ENCODE measurements around the gene ZSCAN16.

- TF ChIP-seq ZNF217 (CRISPR knock-in tag; IDR thresholded peaks at IDR 0.05) (no peak), EGR1 (conservative IDR thresholded peaks at IDR 0.05) (no peak), PRPF4 (IDR thresholded peaks at IDR 0.05; ENCODE audit: insufficient read depth, low read depth, low read length, poor library complexity, severe bottlenecking) (no peak), RNF2 (IDR thresholded peaks at IDR 0.05) (no peak), JUND (IDR thresholded peaks at IDR 0.05; ENCODE audit: borderline replicate concordance, low read depth, low read length) (no peak), JUND (tag; IDR thresholded peaks at IDR 0.05; ENCODE audit: borderline replicate concordance, low read depth, low read length) (no peak), SMAD4 (CRISPR knock-in tag; conservative IDR thresholded peaks at IDR 0.05) (no peak), RAD21 (CRISPR knock-in tag; conservative IDR thresholded peaks at IDR 0.05 in 1 of 2, IDR thresholded peaks at IDR 0.05 in 1 of 2) (no peak)
- TF ChIP-seq, protein P1, sequence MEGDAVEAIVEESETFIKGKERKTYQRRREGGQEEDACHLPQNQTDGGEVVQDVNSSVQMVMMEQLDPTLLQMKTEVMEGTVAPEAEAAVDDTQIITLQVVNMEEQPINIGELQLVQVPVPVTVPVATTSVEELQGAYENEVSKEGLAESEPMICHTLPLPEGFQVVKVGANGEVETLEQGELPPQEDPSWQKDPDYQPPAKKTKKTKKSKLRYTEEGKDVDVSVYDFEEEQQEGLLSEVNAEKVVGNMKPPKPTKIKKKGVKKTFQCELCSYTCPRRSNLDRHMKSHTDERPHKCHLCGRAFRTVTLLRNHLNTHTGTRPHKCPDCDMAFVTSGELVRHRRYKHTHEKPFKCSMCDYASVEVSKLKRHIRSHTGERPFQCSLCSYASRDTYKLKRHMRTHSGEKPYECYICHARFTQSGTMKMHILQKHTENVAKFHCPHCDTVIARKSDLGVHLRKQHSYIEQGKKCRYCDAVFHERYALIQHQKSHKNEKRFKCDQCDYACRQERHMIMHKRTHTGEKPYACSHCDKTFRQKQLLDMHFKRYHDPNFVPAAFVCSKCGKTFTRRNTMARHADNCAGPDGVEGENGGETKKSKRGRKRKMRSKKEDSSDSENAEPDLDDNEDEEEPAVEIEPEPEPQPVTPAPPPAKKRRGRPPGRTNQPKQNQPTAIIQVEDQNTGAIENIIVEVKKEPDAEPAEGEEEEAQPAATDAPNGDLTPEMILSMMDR (IDR thresholded peaks at IDR 0.05 in 2 of 3, conservative IDR thresholded peaks at IDR 0.05 in 1 of 3; ENCODE audit: insufficient read depth in 2 of 3, low read depth in 1 of 3, low read length in 3 of 3), result no peak
- TF ChIP-seq, protein P2, sequence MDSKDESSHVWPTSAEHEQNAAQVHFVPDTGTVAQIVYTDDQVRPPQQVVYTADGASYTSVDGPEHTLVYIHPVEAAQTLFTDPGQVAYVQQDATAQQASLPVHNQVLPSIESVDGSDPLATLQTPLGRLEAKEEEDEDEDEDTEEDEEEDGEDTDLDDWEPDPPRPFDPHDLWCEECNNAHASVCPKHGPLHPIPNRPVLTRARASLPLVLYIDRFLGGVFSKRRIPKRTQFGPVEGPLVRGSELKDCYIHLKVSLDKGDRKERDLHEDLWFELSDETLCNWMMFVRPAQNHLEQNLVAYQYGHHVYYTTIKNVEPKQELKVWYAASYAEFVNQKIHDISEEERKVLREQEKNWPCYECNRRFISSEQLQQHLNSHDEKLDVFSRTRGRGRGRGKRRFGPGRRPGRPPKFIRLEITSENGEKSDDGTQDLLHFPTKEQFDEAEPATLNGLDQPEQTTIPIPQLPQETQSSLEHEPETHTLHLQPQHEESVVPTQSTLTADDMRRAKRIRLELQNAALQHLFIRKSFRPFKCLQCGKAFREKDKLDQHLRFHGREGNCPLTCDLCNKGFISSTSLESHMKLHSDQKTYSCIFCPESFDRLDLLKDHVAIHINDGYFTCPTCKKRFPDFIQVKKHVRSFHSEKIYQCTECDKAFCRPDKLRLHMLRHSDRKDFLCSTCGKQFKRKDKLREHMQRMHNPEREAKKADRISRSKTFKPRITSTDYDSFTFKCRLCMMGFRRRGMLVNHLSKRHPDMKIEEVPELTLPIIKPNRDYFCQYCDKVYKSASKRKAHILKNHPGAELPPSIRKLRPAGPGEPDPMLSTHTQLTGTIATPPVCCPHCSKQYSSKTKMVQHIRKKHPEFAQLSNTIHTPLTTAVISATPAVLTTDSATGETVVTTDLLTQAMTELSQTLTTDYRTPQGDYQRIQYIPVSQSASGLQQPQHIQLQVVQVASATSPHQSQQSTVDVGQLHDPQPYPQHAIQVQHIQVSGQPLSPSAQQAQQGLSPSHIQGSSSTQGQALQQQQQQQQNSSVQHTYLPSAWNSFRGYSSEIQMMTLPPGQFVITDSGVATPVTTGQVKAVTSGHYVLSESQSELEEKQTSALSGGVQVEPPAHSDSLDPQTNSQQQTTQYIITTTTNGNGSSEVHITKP (IDR thresholded peaks at IDR 0.05; ENCODE audit: partially characterized antibody), result no peak
These were observed 46.9 kb downstream of the ZSCAN16 start for GRCh38 chr6:28171271-28171670.
